Lung microvascular endothelial cell (primary cell): ENCODE measurements around the gene KAT5. TPM values are rescaled to one million over a fixed set of nuclear protein-coding genes. Genes with fewer than 3 reads are reported as not detected.
"Not testable (repeated sequence)": the region's sequence is repeated elsewhere in the genome, so short reads cannot be mapped to it uniquely, and the experiment has no call there.

Experiments used
- DNase-seq, 2 donors: peaks; one replicate each; pipeline versions ENCODE4 v3.0.0 to v3.0.0-alpha.2; 2010; ENCODE audit warnings: low read depth in 2 of 2
- total RNA-seq: library from RNA; depleted of rRNA; stranded (reverse); fragments of >200 nt; gene quantifications from 2 replicates; pipeline ENCODE4 v1.2.1, GENCODE V29; 2014

KAT5 gene
- total RNA-seq, 1 donor from 2014 or later = 49.2 TPM

- DNase-seq = peak; percentile 45 to 55
Observed at GRCh38 chr11:65744026-65744698, 32.1 kb downstream of the KAT5 start.

- no peak for DNase-seq
Observed at GRCh38 chr11:65744699-65745042, 32.6 kb downstream of the KAT5 start.

DNA sequence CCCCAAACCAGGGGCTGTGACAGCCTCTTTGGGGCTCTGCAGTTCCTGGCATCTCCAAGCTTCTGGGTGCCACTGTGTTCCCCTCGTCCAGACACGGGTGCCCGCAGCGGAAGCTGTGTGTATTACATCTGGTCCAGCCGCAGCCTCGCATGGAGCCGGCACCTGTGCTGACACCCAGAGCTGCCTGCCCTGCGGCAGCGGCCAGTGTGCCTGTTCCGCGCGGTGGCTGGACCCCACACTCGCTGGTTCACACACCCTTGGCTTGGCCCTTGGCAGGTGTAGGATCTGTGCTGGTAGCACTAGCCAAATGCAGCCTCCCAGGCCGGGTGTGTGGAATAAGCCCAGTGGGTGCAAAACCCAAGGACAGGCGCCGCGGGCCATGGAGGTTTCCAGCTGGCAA, 33.0 kb downstream of the KAT5 start:
- no peak for DNase-seq

DNA sequence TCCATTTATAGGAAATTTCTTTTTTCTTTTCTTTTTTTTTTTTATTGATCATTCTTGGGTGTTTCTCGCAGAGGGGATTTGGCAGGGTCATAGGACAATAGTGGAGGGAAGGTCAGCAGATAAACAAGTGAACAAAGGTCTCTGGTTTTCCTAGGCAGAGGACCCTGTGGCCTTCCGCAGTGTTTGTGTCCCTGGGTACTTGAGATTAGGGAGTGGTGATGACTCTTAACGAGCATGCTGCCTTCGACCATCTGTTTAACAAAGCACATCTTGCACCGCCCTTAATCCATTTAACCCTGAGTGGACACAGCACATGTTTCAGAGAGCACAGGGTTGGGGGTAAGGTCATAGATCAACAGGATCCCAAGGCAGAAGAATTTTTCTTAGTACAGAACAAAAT, 50.1 kb downstream of the KAT5 start:
- not testable (repeated sequence) for DNase-seq

GRCh38 chr11:65762816-65763215, 50.8 kb downstream of the KAT5 start:
- not testable (repeated sequence) for DNase-seq

DNA sequence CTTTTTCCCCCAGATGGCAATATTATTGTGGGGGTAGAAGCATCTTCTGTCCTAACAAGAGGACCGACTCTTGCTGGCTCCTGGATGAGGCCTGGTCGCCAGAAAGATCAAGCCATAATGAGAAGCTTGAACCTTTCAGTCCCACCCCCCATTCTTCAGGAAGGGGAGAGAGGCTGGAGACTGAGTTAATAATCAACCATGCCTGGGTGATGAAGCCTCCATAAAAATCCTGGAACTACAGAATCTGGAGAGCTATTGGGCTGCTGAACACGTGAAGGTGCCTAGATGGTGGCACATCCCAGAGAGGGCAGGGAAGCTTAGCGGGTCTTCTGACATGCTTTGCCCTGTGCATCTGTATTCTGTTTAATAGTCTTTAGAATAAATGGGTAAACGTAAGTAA, 52.4 kb downstream of the KAT5 start:
- no peak for DNase-seq

GRCh38 chr11:65766535-65766934, 54.5 kb downstream of the KAT5 start:
- no peak for DNase-seq

DNA sequence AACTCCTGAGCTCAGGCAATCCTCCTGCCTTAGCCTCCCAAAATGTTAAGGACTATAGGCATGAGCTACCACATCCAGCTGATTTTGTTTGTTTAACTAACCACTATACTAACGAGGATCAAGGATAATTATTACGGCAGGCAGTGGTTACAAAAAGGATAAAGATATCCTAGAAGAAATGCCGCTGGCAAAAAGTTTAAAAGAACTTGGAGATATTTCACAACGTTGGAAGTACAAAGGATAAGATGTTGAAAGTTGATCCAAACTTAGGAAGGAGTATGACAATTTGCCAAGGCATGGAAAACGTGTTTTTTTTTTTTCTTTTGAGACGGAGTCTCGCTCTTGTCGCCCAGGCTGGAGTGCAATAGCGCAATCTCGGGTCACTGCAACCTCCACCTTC, 55.4 kb downstream of the KAT5 start:
- no peak for DNase-seq

GRCh38 chr11:65767806-65768205, 55.8 kb downstream of the KAT5 start:
- DNase-seq = not testable (repeated sequence)

Other genes with a start within 250 kb of the KAT5 start
- gene MALAT1, start 213.2 kb upstream of the KAT5 start, total RNA-seq = 1,818 and 2,739 TPM in 2 replicates
- 36.6 and 46.6 TPM in 2 replicates for gene SCYL1, start 187.2 kb upstream of the KAT5 start, total RNA-seq
- 20.5 and 23.0 TPM in 2 replicates for gene LTBP3, start 153.9 kb upstream of the KAT5 start, total RNA-seq
- gene ZNRD2, start 141.8 kb upstream of the KAT5 start, total RNA-seq = 30.8 and 32.7 TPM in 2 replicates
- gene FAM89B, start 139.7 kb upstream of the KAT5 start, total RNA-seq = 17.7 and 23.2 TPM in 2 replicates
- gene EHBP1L1, start 136.2 kb upstream of the KAT5 start, total RNA-seq = 2.0 and 4.8 TPM in 2 replicates
- under 0.01 and 0.20 TPM in 2 replicates for gene KCNK7, start 116.5 kb upstream of the KAT5 start, total RNA-seq
- 58.8 and 67.5 TPM in 2 replicates for gene MAP3K11, start 98.0 kb upstream of the KAT5 start, total RNA-seq
- gene PCNX3, start 96.5 kb upstream of the KAT5 start, total RNA-seq = 10.2 and 12.9 TPM in 2 replicates
- 42.9 and 92.5 TPM in 2 replicates for gene SIPA1, start 74.2 kb upstream of the KAT5 start, total RNA-seq
- 10.2 and 16.1 TPM in 2 replicates for gene RELA, start 49.3 kb upstream of the KAT5 start, total RNA-seq
- gene RNASEH2C, start 8.5 kb downstream of the KAT5 start, total RNA-seq = 29.6 and 57.1 TPM in 2 replicates
- 5.2 and 8.3 TPM in 2 replicates for gene AP5B1, start 68.7 kb downstream of the KAT5 start, total RNA-seq
- not detected in 2 replicates for gene OVOL1, start 74.8 kb downstream of the KAT5 start, total RNA-seq
- under 0.01 and 0.44 TPM in 2 replicates for gene SNX32, start 121.7 kb downstream of the KAT5 start, total RNA-seq
- 687 and 848 TPM in 2 replicates for gene CFL1, start 145.9 kb downstream of the KAT5 start, total RNA-seq
- gene MUS81, start 148.2 kb downstream of the KAT5 start, total RNA-seq = 27.7 and 36.3 TPM in 2 replicates
- gene EFEMP2, start 160.5 kb downstream of the KAT5 start, total RNA-seq = 17.7 and 23.2 TPM in 2 replicates
- gene CTSW, start 167.6 kb downstream of the KAT5 start, total RNA-seq = 0.20 and 0.22 TPM in 2 replicates
- gene FIBP, start 176.2 kb downstream of the KAT5 start, total RNA-seq = 145 and 157 TPM in 2 replicates
- 51.9 and 56.0 TPM in 2 replicates for gene CCDC85B, start 178.4 kb downstream of the KAT5 start, total RNA-seq
- gene FOSL1, start 188.1 kb downstream of the KAT5 start, total RNA-seq = 0.99 and 3.1 TPM in 2 replicates
- gene C11orf68, start 206.8 kb downstream of the KAT5 start, total RNA-seq = 10.2 and 15.7 TPM in 2 replicates
- gene DRAP1, start 207.2 kb downstream of the KAT5 start, total RNA-seq = 91.1 and 103 TPM in 2 replicates
- not detected in 2 replicates for gene TSGA10IP, start 233.2 kb downstream of the KAT5 start, total RNA-seq
- gene SART1, start 249.5 kb downstream of the KAT5 start, total RNA-seq = 25.7 and 30.2 TPM in 2 replicates